DND-41 (cell line): Measurements from ENCODE around the gene CAV1.

Source experiments
- ATAC-seq: fragments of 200-7000 bp; cut with Tn5 transposase; 3 replicates; pipeline ENCODE4 v1.9.1; 2021; ENCODE audit warnings: low read depth; ENCODE audit not compliant: insufficient read depth
- DNase-seq: peaks from one replicate; pipeline ENCODE4 v3.0.0-alpha.2; 2020
- H2AFZ ChIP-seq: 2 replicates; pipeline ENCODE4 v1.6.0; 2012; ENCODE audit warnings: low read depth, low read length
- H3K27ac ChIP-seq: 2 replicates; pipeline ENCODE4 v1.5.1; 2012; ENCODE audit warnings: low read length, inconsistent platforms
- H3K27me3 ChIP-seq: fragments of 200-600 bp; sonication (generic); 2 replicates; pipeline ENCODE4 v1.6.0; 2012; ENCODE audit warnings: low read length, mild to moderate bottlenecking, inconsistent platforms; ENCODE audit not compliant: insufficient read depth, poor library complexity
- H3K36me3 ChIP-seq: 2 replicates; pipeline ENCODE4 v1.5.1; 2012; ENCODE audit warnings: low read length, inconsistent platforms; ENCODE audit not compliant: insufficient read depth
- H3K4me1 ChIP-seq: 2 replicates; pipeline ENCODE4 v1.5.1; 2012; ENCODE audit warnings: mild to moderate bottlenecking, low read length; ENCODE audit not compliant: insufficient read depth
- H3K4me2 ChIP-seq: 2 replicates; pipeline ENCODE4 v1.6.0; 2012; ENCODE audit warnings: mild to moderate bottlenecking, moderate library complexity, low read length, inconsistent platforms; ENCODE audit not compliant: insufficient read depth
- H3K4me3 ChIP-seq, 2 experiments: fragments of 200-600 bp in 1 of 2; shearing (Covaris generic) in 1 of 2; 2 replicates each; pipeline ENCODE4 v1.5.1; 2012 to 2016; ENCODE audit warnings: inconsistent platforms in 2 of 2, low read length in 2 of 2, mild to moderate bottlenecking in 2 of 2, low read depth in 1 of 2, moderate library complexity in 1 of 2
- H3K79me2 ChIP-seq: 2 replicates; pipeline ENCODE4 v1.6.0; 2012; ENCODE audit warnings: low read length, inconsistent platforms; ENCODE audit not compliant: insufficient read depth
- H3K9ac ChIP-seq: 2 replicates; pipeline ENCODE4 v1.6.0; 2012; ENCODE audit warnings: low read depth, mild to moderate bottlenecking, inconsistent platforms, low read length, moderate library complexity
- H3K9me3 ChIP-seq: 2 replicates; pipeline ENCODE4 v1.5.1; 2012; ENCODE audit warnings: low read length, moderate library complexity, mild to moderate bottlenecking, inconsistent platforms; ENCODE audit not compliant: insufficient read depth, severe bottlenecking
- H4K20me1 ChIP-seq: 2 replicates; pipeline ENCODE4 v1.6.0; 2012; ENCODE audit warnings: low read length; ENCODE audit not compliant: insufficient read depth
- EZH2 ChIP-seq: IDR thresholded peaks from 3 replicates; pipeline ENCODE4 v1.6.1; 2012; ENCODE audit warnings: borderline replicate concordance, low read depth, mild to moderate bottlenecking, moderate library complexity, low read length, inconsistent platforms; ENCODE audit not compliant: severe bottlenecking
- TF ChIP-seq, protein P1 (sequence below): IDR thresholded peaks from 2 replicates; pipeline ENCODE4 v1.5.1; 2012; ENCODE audit warnings: borderline replicate concordance, low read length, moderate library complexity, mild to moderate bottlenecking; ENCODE audit not compliant: poor library complexity, severe bottlenecking; ENCODE audit errors: extremely low read depth

The CAV1 gene

DNA sequence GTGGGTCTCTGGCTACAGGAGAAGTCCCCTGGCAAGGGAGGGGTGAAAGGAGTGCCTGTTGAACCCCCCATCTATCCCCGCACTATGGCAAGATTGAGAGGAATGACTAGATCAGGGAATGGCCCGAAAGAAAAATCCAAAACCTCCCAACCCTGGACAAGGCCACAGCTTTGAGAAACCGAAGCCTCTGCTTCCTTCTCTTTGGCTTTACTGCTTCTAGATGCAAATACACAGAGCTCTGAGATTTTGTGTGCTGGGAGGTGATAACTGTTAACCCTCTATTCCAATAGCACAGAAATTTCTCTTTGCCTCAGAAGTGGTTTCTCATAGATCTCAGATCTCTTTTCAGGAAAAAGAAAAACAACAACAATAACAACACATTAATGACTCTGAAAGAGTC, 15.0 kb downstream of the CAV1 start:
- no peak overlapping the region for H2AFZ ChIP-seq
- no peaks in the 10 kb centered on the region for H3K36me3 ChIP-seq
- H3K4me2 ChIP-seq, result no peak overlapping the region
- no peaks in the 10 kb centered on the region for H3K4me1 ChIP-seq
- H3K27ac ChIP-seq, result no peak overlapping the region
- no peaks in the 10 kb centered on the region for H3K79me2 ChIP-seq
- H3K9ac ChIP-seq, result no peak overlapping the region
- ATAC-seq (no peak), DNase-seq (no peak)
- no peak overlapping the region for H3K4me3 ChIP-seq
- peaks cover 12% of the 10 kb centered on the region for H3K27me3 ChIP-seq
- no peaks in the 10 kb centered on the region for H4K20me1 ChIP-seq
- TF ChIP-seq, protein P1, sequence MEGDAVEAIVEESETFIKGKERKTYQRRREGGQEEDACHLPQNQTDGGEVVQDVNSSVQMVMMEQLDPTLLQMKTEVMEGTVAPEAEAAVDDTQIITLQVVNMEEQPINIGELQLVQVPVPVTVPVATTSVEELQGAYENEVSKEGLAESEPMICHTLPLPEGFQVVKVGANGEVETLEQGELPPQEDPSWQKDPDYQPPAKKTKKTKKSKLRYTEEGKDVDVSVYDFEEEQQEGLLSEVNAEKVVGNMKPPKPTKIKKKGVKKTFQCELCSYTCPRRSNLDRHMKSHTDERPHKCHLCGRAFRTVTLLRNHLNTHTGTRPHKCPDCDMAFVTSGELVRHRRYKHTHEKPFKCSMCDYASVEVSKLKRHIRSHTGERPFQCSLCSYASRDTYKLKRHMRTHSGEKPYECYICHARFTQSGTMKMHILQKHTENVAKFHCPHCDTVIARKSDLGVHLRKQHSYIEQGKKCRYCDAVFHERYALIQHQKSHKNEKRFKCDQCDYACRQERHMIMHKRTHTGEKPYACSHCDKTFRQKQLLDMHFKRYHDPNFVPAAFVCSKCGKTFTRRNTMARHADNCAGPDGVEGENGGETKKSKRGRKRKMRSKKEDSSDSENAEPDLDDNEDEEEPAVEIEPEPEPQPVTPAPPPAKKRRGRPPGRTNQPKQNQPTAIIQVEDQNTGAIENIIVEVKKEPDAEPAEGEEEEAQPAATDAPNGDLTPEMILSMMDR, result no peak
- no peak for TF ChIP-seq EZH2
- no peaks in the 10 kb centered on the region for H3K9me3 ChIP-seq

DNA sequence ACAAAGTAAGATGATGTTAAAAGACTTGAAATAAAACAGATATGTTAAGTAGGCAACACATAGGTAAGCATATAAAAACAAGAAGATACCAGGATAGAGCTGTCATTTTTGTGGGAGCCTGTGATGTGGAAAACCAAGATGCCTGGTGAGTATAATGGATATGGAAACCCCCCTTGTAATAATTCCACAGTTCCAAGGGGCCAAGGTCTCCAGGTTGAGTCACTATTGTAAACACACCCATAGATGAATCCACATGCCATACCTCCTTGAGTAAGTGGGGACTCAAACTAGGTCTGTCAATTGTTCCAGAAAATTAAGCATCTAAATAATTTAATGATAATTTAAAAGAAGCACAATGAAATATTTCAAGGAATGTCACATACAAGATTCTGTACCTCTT, 15.9 kb downstream of the CAV1 start:
- H3K27ac ChIP-seq, result no peak overlapping the region
- no peaks in the 10 kb centered on the region for H4K20me1 ChIP-seq
- ATAC-seq (no peak), DNase-seq (no peak)
- H3K4me2 ChIP-seq, result no peak overlapping the region
- H3K27me3 ChIP-seq, result peaks cover 12% of the 10 kb centered on the region
- no peaks in the 10 kb centered on the region for H3K36me3 ChIP-seq
- no peaks in the 10 kb centered on the region for H3K4me1 ChIP-seq
- no peaks in the 10 kb centered on the region for H3K79me2 ChIP-seq
- no peaks in the 10 kb centered on the region for H3K9me3 ChIP-seq
- no peak overlapping the region for H2AFZ ChIP-seq
- no peak for TF ChIP-seq EZH2
- TF ChIP-seq, protein P1, result no peak
- H3K4me3 ChIP-seq, result no peak overlapping the region
- H3K9ac ChIP-seq, result no peak overlapping the region

DNA sequence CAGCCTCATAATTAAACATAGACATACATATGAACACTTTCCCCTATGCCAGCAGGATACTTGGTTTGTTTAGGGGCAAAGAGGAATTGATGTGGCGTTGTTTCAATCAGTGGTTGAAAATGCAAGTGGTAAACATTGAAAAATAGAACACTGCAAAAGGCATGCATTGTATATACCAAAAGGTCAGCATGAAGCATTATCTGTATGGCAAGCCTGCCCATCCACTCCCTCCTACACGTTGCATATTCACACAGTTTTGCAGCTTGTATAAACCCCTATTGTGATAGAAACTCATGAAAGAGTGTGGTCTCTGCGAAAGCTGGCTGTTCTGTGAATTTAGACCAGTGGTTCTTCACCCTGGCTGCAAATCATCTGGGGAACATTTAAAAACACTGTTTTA, 17.1 kb downstream of the CAV1 start:
- Histone ChIP-seq H3K79me2 (no peaks in the 10 kb centered on the region), H3K4me2 (no peak overlapping the region), H3K9ac (no peak overlapping the region), H3K4me1 (no peaks in the 10 kb centered on the region), H3K36me3 (no peaks in the 10 kb centered on the region), H3K9me3 (no peaks in the 10 kb centered on the region), H3K27me3 (peaks cover 12% of the 10 kb centered on the region), H3K4me3 (no peak overlapping the region), H3K27ac (no peak overlapping the region), H4K20me1 (no peaks in the 10 kb centered on the region), H2AFZ (no peak overlapping the region)
- no peak for ATAC-seq
- DNase-seq, result no peak
- no peak for TF ChIP-seq EZH2
- TF ChIP-seq, protein P1, result no peak

DNA sequence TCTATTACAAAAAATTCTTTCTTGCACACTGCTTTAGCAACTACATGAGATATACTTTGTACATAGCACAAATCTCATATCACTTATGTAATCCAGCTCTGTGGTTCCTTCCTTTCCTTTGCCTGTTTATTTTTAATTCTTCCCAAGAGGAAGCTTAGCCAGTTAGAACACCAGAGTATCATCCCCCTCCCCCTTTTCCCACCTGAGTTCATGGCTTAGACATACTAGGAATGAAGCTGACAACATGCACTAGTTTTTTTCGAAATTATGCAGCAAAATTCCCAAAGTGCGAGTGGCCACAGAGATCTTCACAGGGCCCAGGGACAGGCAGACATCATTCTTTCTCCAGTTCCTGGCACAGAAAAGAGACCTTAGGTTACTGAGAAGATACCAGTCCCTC, 17.8 kb downstream of the CAV1 start:
- H2AFZ ChIP-seq, result no peak overlapping the region
- no peak overlapping the region for H3K9ac ChIP-seq
- peaks cover 12% of the 10 kb centered on the region for H3K27me3 ChIP-seq
- H3K4me3 ChIP-seq, result no peak overlapping the region
- H3K9me3 ChIP-seq, result no peaks in the 10 kb centered on the region
- H3K4me2 ChIP-seq, result no peak overlapping the region
- DNase-seq (no peak), ATAC-seq (no peak)
- H3K4me1 ChIP-seq, result no peaks in the 10 kb centered on the region
- H3K36me3 ChIP-seq, result no peaks in the 10 kb centered on the region
- H3K27ac ChIP-seq, result no peak overlapping the region
- H3K79me2 ChIP-seq, result no peaks in the 10 kb centered on the region
- TF ChIP-seq, protein P1, result no peak
- no peak for TF ChIP-seq EZH2
- no peaks in the 10 kb centered on the region for H4K20me1 ChIP-seq
